ENCODE data around the gene BMP5. TPM values are rescaled to one million over a fixed set of nuclear protein-coding genes. Genes with fewer than 3 reads are reported as not detected.
A peak's percentile ranks its signal among the peaks of the same experiment; 100 is the strongest.
"Not testable (repeated sequence)": the region's sequence is repeated elsewhere in the genome, so short reads cannot be mapped to it uniquely, and the experiment has no call there.

BMP5 gene
- total RNA-seq, 1 donor from 2014 or later = 0.50 TPM

DNA sequence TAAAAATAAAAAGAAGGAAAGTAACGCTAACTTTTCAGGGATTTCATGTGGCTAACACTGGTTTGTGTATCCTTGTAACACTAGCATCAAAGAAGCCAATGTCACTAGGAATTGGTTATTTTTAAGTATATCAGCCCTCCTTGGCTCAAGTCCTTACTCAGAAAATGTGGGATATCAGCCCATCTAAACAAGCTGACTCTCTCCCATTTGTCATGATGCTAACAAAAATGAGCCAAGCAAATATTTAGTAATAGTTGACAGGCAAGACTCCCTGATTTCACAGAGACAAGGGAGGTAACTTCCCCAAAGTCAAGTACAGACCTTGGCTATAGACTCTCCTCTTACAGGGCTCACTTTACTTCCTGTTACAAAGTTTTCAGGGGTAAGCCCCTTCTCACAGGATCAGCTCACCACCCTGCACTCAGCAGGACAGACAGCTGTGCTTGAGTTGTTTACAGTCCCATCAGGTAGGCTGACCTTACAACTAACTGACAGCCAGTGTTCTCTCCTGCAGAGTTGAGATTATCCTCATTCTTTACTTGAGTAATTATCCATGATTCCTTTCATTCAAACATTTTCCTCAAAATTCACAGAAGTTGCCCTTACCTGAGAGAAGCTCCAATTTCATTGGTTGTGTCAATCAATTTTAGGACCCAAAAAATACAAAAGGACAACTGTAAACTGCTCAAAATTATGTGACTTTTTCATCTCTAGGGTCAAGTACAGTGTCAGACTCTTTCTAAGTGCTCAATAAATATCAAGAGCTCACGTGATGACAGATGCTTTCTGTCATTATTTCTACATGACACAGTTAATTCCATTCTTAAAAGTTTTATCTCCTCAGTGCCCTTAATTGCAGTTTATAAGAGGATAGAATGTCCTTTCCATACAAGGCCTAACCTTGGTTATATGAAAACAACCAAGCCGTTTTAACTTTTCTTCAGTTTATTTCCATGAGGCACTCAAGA is 38.1 kb upstream of the BMP5 start:
- Histone ChIP-seq H3K27me3 (ENCODE audit: insufficient read depth, low read length) (no peaks in the 10 kb centered on the region), H3K27ac (ENCODE audit: low read depth, low read length) (no peak overlapping the region), H4K20me1 (ENCODE audit: insufficient read depth, low read length) (no peaks in the 10 kb centered on the region), H3K4me1 (ENCODE audit: insufficient read depth, low read length) (peaks cover 3% of the 10 kb centered on the region), H3K9ac (ENCODE audit: low read length) (no peak overlapping the region), H2AFZ (ENCODE audit: low read depth, low read length) (no peak overlapping the region), H3K36me3 (ENCODE audit: insufficient read depth, low read length) (no peaks in the 10 kb centered on the region), H3K4me3 (ENCODE audit: insufficient read depth, low read depth, low read length) (no peak overlapping the region), H3K79me2 (ENCODE audit: insufficient read depth, low read length) (no peaks in the 10 kb centered on the region), H3K4me2 (ENCODE audit: low read length) (no peak overlapping the region), H3K9me3 (ENCODE audit: insufficient read depth, low read depth, low read length) (no peaks in the 10 kb centered on the region)
- Mint-ChIP-seq H3K4me3 (ENCODE audit: unreplicated experiment) (no peak overlapping the region), H3K27ac (ENCODE audit: unreplicated experiment) (no peak overlapping the region), H3K27me3 (ENCODE audit: low read depth, unreplicated experiment) (no peaks in the 10 kb centered on the region), H3K4me1 (ENCODE audit: low read depth, unreplicated experiment) (peaks cover 5% of the 10 kb centered on the region), H3K9me3 (ENCODE audit: unreplicated experiment) (no peaks in the 10 kb centered on the region), H3K36me3 (ENCODE audit: low read depth, unreplicated experiment) (no peaks in the 10 kb centered on the region)
- no peak for TF ChIP-seq EZH2 (IDR thresholded peaks at IDR 0.05; ENCODE audit: insufficient read depth, low read length)
- TF ChIP-seq, protein P1, sequence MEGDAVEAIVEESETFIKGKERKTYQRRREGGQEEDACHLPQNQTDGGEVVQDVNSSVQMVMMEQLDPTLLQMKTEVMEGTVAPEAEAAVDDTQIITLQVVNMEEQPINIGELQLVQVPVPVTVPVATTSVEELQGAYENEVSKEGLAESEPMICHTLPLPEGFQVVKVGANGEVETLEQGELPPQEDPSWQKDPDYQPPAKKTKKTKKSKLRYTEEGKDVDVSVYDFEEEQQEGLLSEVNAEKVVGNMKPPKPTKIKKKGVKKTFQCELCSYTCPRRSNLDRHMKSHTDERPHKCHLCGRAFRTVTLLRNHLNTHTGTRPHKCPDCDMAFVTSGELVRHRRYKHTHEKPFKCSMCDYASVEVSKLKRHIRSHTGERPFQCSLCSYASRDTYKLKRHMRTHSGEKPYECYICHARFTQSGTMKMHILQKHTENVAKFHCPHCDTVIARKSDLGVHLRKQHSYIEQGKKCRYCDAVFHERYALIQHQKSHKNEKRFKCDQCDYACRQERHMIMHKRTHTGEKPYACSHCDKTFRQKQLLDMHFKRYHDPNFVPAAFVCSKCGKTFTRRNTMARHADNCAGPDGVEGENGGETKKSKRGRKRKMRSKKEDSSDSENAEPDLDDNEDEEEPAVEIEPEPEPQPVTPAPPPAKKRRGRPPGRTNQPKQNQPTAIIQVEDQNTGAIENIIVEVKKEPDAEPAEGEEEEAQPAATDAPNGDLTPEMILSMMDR (IDR thresholded peaks at IDR 0.05; ENCODE audit: insufficient read depth, low read depth, low read length) = no peak
- DNase-seq (ENCODE audit: low read depth) = peak; percentile 23
- FAIRE-seq = no peak

DNA sequence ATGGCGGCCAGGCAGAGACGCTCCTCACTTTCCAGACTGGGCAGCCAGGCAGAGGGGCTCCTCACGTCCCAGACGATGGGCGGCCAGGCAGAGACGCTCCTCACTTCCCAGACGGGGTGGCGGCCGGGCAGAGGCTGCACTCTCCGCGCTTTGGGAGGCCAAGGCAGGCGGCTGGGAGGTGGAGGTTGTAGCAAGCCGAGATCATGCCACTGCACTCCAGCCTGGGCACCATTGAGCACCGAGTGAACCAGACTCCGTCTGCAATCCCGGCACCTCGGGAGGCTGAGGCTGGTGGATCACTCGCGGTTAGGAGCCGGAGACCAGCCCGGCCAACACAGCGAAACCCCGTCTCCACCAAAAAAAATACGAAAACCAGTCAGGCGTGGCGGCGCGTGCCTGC is 35.1 kb upstream of the BMP5 start:
- H3K27me3 Mint-ChIP-seq (ENCODE audit: low read depth, unreplicated experiment); H3K27ac Mint-ChIP-seq (ENCODE audit: unreplicated experiment); H3K4me3 ChIP-seq (ENCODE audit: insufficient read depth, low read depth, low read length); H3K4me1 ChIP-seq (ENCODE audit: insufficient read depth, low read length); H3K9me3 Mint-ChIP-seq (ENCODE audit: unreplicated experiment); H3K4me3 Mint-ChIP-seq (ENCODE audit: unreplicated experiment); H2AFZ ChIP-seq (ENCODE audit: low read depth, low read length); H3K9ac ChIP-seq (ENCODE audit: low read length); H3K4me2 ChIP-seq (ENCODE audit: low read length); H3K36me3 ChIP-seq (ENCODE audit: insufficient read depth, low read length); H3K9me3 ChIP-seq (ENCODE audit: insufficient read depth, low read depth, low read length); H3K4me1 Mint-ChIP-seq (ENCODE audit: low read depth, unreplicated experiment); H3K36me3 Mint-ChIP-seq (ENCODE audit: low read depth, unreplicated experiment); FAIRE-seq; H4K20me1 ChIP-seq (ENCODE audit: insufficient read depth, low read length); H3K27me3 ChIP-seq (ENCODE audit: insufficient read depth, low read length); H3K27ac ChIP-seq (ENCODE audit: low read depth, low read length); DNase-seq (ENCODE audit: low read depth); H3K79me2 ChIP-seq (ENCODE audit: insufficient read depth, low read length): not testable (repeated sequence)

DNA sequence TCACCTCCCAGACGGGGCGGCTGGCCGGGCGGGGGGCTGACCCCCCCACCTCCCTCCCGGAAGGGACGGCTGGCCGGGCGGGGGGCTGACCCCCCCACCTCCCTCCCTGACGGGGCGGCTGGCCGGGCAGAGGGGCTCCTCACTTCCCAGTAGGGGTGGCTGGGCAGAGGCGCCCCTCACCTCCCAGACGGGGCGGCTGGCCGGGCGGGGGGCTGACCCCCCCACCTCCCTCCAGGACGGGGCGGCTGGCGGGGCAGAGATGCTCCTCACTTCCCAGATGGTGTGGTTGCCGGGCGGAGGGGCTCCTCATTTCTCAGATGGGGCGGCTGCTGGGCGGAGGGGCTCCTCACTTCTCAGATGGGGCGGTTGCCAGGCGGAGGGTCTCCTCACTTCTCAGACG is 34.5 kb upstream of the BMP5 start:
- not testable (repeated sequence) for DNase-seq (ENCODE audit: low read depth); H4K20me1 ChIP-seq (ENCODE audit: insufficient read depth, low read length); H3K4me3 Mint-ChIP-seq (ENCODE audit: unreplicated experiment); H3K4me2 ChIP-seq (ENCODE audit: low read length); H3K79me2 ChIP-seq (ENCODE audit: insufficient read depth, low read length); H3K9me3 Mint-ChIP-seq (ENCODE audit: unreplicated experiment); H3K9ac ChIP-seq (ENCODE audit: low read length); H2AFZ ChIP-seq (ENCODE audit: low read depth, low read length); H3K36me3 Mint-ChIP-seq (ENCODE audit: low read depth, unreplicated experiment); H3K4me1 ChIP-seq (ENCODE audit: insufficient read depth, low read length); H3K27me3 Mint-ChIP-seq (ENCODE audit: low read depth, unreplicated experiment); H3K27me3 ChIP-seq (ENCODE audit: insufficient read depth, low read length); H3K4me1 Mint-ChIP-seq (ENCODE audit: low read depth, unreplicated experiment); H3K4me3 ChIP-seq (ENCODE audit: insufficient read depth, low read depth, low read length); FAIRE-seq; H3K27ac ChIP-seq (ENCODE audit: low read depth, low read length); H3K36me3 ChIP-seq (ENCODE audit: insufficient read depth, low read length); H3K27ac Mint-ChIP-seq (ENCODE audit: unreplicated experiment); H3K9me3 ChIP-seq (ENCODE audit: insufficient read depth, low read depth, low read length)
